Gastrocnemius medialis (tissue), 4 donors: ENCODE measurements around the gene TMEM161B. TPM values are rescaled to one million over a fixed set of nuclear protein-coding genes. Genes with fewer than 3 reads are reported as not detected.

ENCODE experiments used
- ATAC-seq, 2 donors: fragments of 150-250 bp; one replicate each; pipeline ENCODE4 v1.9.1; 2016
- DNase-seq, 2 donors: peaks; one replicate each; pipeline ENCODE4 v3.0.0-alpha.2; 2019
- H3K27ac ChIP-seq, 4 donors: fragments of 200-600 bp; sonication (generic); 1 replicate in 1 of 4; 2 replicates in 3 of 4; pipeline ENCODE4 v1.5.1; 2016 to 2018; ENCODE audit warnings: mild to moderate bottlenecking in 2 of 4, moderate library complexity in 1 of 4
- H3K27me3 ChIP-seq, 3 donors: fragments of 200-600 bp; sonication (generic) in 2 of 3; 1 replicate in 1 of 3; 2 replicates in 2 of 3; pipeline versions ENCODE4 v1.5.1 to v1.6.0; 2016 to 2019; ENCODE audit warnings: mild to moderate bottlenecking in 1 of 3, moderate library complexity in 1 of 3
- H3K36me3 ChIP-seq, 2 donors: fragments of 200-600 bp; sonication (generic) in 1 of 2; one replicate each; pipeline ENCODE4 v1.5.1; 2017 to 2018
- H3K4me1 ChIP-seq, 2 donors: fragments of 200-600 bp; sonication (generic) in 1 of 2; one replicate each; pipeline ENCODE4 v1.5.1; 2016 to 2017; ENCODE audit warnings: mild to moderate bottlenecking in 2 of 2
- H3K4me3 ChIP-seq, 4 donors: fragments of 200-600 bp; sonication (generic) in 3 of 4; 1 replicate in 1 of 4; 2 replicates in 3 of 4; pipeline ENCODE4 v1.5.1; 2016 to 2019; ENCODE audit warnings: mild to moderate bottlenecking in 2 of 4
- H3K9me3 ChIP-seq, 3 donors: fragments of 200-600 bp; sonication (generic) in 2 of 3; 1 replicate in 1 of 3; 2 replicates in 2 of 3; pipeline ENCODE4 v1.5.1; 2016 to 2019
- CTCF ChIP-seq, 5 experiments: fragments of 450-650 bp in 3 of 5; fragments of 200-600 bp in 2 of 5; sonication (generic) in 2 of 5; IDR thresholded peaks in 4 of 5; conservative IDR thresholded peaks in 1 of 5; 1 replicate in 4 of 5; 2 replicates in 1 of 5; pipeline ENCODE4 v1.5.1; 2016 to 2019; ENCODE audit warnings: antibody characterized with exemption in 5 of 5, mild to moderate bottlenecking in 3 of 5, moderate library complexity in 3 of 5
- POLR2A ChIP-seq, 2 donors: fragments of 450-650 bp; IDR thresholded peaks; one replicate each; pipeline ENCODE4 v1.6.1; 2017; ENCODE audit warnings: antibody characterized with exemption in 2 of 2, mild to moderate bottlenecking in 2 of 2, moderate library complexity in 2 of 2
- in situ Hi-C, 4 donors: fragments of 200-750 bp; cut with MboI; loops; one replicate each; pipeline versions ENCODE4 v1.15.0 to v1.8.0; 2017; ENCODE audit warnings: low sequenced_read_pairs in 4 of 4
- intact Hi-C: fragments of 100-400 bp; cut with DNase I; formaldehyde crosslinking; loops from one replicate; pipeline ENCODE4 v1.15.1; 2023; ENCODE audit warnings: low total_unique reads
- total RNA-seq, 4 donors: library from RNA; depleted of rRNA; stranded (reverse); fragments of >200 nt; gene quantifications; one replicate each; pipeline versions ENCODE4 v1.1.0 to v1.2.3, GENCODE V29; 2016

TMEM161B gene
- total RNA-seq, 4 donors from 2014 or later, result 5.8 to 13.6 (median 6.3) TPM

- Histone ChIP-seq H3K4me3 (no peak overlapping the region), H3K36me3 (no peaks in the 10 kb centered on the region), H3K27ac (no peak overlapping the region), H3K4me1 (peaks cover 19 to 22% of the 10 kb centered on the region in 2 donors), H3K9me3 (no peaks in the 10 kb centered on the region), H3K27me3 (no peaks in the 10 kb centered on the region)
- in situ Hi-C loops (no loop called here), intact Hi-C loops (no loop called here)
- ATAC-seq, result no peak
- DNase-seq, result no peak
- TF ChIP-seq POLR2A (IDR thresholded peaks at IDR 0.05), result no peak
- TF ChIP-seq CTCF (IDR thresholded peaks at IDR 0.05 in 4 of 5, conservative IDR thresholded peaks at IDR 0.05 in 1 of 5), result no peak
These were observed 5.3 kb downstream of the TMEM161B start for GRCh38 chr5:88263349-88263748.

GRCh38 chr5:88262116-88262515 is 6.5 kb downstream of the TMEM161B start:
- Histone ChIP-seq H3K4me1 (peaks cover 8 to 13% of the 10 kb centered on the region in 2 donors), H3K9me3 (no peaks in the 10 kb centered on the region), H3K27ac (no peak overlapping the region), H3K36me3 (no peaks in the 10 kb centered on the region), H3K27me3 (no peaks in the 10 kb centered on the region), H3K4me3 (no peak overlapping the region)
- DNase-seq (no peak), ATAC-seq (no peak)
- intact Hi-C loops, result no loop called here
- TF ChIP-seq CTCF (IDR thresholded peaks at IDR 0.05 in 4 of 5, conservative IDR thresholded peaks at IDR 0.05 in 1 of 5) (no peak), POLR2A (IDR thresholded peaks at IDR 0.05) (no peak)
- in situ Hi-C loops, result no loop called here

GRCh38 chr5:88258636-88259035 is 10.0 kb downstream of the TMEM161B start:
- TF ChIP-seq POLR2A (IDR thresholded peaks at IDR 0.05), result no peak
- TF ChIP-seq CTCF (IDR thresholded peaks at IDR 0.05 in 4 of 5, conservative IDR thresholded peaks at IDR 0.05 in 1 of 5), result no peak
- ATAC-seq (no peak), DNase-seq (no peak)
- Histone ChIP-seq H3K4me3 (no peak overlapping the region), H3K27ac (no peak overlapping the region), H3K27me3 (no peaks in the 10 kb centered on the region), H3K36me3 (no peaks in the 10 kb centered on the region), H3K4me1 (peaks cover 6 to 7% of the 10 kb centered on the region in 2 donors), H3K9me3 (no peaks in the 10 kb centered on the region)
- intact Hi-C loops (no loop called here), in situ Hi-C loops (no loop called here)

- Histone ChIP-seq H3K4me1 (peaks cover 6 to 7% of the 10 kb centered on the region in 2 donors), H3K27ac (no peak overlapping the region), H3K4me3 (no peak overlapping the region), H3K27me3 (no peaks in the 10 kb centered on the region), H3K9me3 (no peaks in the 10 kb centered on the region), H3K36me3 (no peaks in the 10 kb centered on the region)
- DNase-seq, result no peak
- intact Hi-C loops (no loop called here), in situ Hi-C loops (no loop called here)
- no peak for ATAC-seq
- TF ChIP-seq CTCF (IDR thresholded peaks at IDR 0.05 in 4 of 5, conservative IDR thresholded peaks at IDR 0.05 in 1 of 5) (no peak), POLR2A (IDR thresholded peaks at IDR 0.05) (no peak)
These were observed 11.8 kb downstream of the TMEM161B start for GRCh38 chr5:88256872-88257271.

GRCh38 chr5:88256037-88256436 is 12.6 kb downstream of the TMEM161B start:
- no peak for TF ChIP-seq CTCF (IDR thresholded peaks at IDR 0.05 in 4 of 5, conservative IDR thresholded peaks at IDR 0.05 in 1 of 5)
- no peak for TF ChIP-seq POLR2A (IDR thresholded peaks at IDR 0.05)
- Histone ChIP-seq H3K27ac (no peak overlapping the region), H3K27me3 (no peaks in the 10 kb centered on the region), H3K4me1 (peaks cover 6 to 7% of the 10 kb centered on the region in 2 donors), H3K4me3 (no peak overlapping the region), H3K9me3 (no peaks in the 10 kb centered on the region), H3K36me3 (no peaks in the 10 kb centered on the region)
- in situ Hi-C loops, result no loop called here
- DNase-seq (no peak), ATAC-seq (no peak)
- intact Hi-C loops, result no loop called here
